Testis (tissue), 2 donors: ENCODE data around the gene IL13.

Experiments used
- CTCF ChIP-seq, 3 experiments: fragments of 450-650 bp in 2 of 3; fragments of 200-600 bp in 1 of 3; sonication (generic) in 1 of 3; IDR thresholded peaks; one replicate each; pipeline ENCODE4 v1.5.1; 2016 to 2019; ENCODE audit warnings: antibody characterized with exemption in 3 of 3, mild to moderate bottlenecking in 2 of 3, moderate library complexity in 1 of 3
- POLR2A ChIP-seq: fragments of 450-650 bp; IDR thresholded peaks from one replicate; pipeline ENCODE4 v1.6.1; 2017; ENCODE audit warnings: antibody characterized with exemption, mild to moderate bottlenecking, moderate library complexity

DNA sequence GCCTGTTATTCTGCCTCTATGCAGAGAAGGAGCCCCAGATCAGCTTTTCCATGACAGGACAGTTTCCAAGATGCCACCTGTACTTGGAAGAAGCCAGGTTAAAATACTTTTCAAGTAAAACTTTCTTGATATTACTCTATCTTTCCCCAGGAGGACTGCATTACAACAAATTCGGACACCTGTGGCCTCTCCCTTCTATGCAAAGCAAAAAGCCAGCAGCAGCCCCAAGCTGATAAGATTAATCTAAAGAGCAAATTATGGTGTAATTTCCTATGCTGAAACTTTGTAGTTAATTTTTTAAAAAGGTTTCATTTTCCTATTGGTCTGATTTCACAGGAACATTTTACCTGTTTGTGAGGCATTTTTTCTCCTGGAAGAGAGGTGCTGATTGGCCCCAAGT lies 15.5 kb downstream of the IL13 start:
- no peak for TF ChIP-seq CTCF (IDR thresholded peaks at IDR 0.05)
- no peak for TF ChIP-seq POLR2A
